ENCODE results near the gene KCND3. TPM values are rescaled to one million over a fixed set of nuclear protein-coding genes. Genes with fewer than 3 reads are reported as not detected.

KCND3 gene
- total and polyA plus RNA-seq, 8 donors, result 2.5 to 18.6 (median 6.9) TPM

DNA sequence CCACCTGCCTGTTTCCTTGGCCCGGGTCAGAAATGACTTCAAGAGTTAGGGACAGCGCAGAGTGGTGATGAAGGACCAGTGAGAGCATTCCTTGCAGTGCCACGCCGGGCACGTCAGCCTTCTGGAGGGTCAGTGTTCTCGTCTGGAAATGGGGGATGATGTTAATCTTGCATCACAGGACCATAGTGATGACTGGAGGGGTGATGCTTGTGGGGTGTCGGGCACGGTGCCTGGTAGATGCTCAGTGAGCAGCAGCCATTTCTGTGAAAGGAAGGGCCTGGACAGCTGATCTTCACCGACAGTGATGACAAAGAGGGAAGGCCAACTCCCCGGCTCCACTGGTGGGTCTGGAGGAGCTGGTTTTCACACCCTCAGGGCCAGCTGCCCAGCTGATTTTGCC, 177.6 kb downstream of the KCND3 start:
- Histone ChIP-seq H3K4me3 (no peak overlapping the region), H3K9me3 (no peaks in the 10 kb centered on the region), H3K27me3 (no peaks in the 10 kb centered on the region), H3K4me1 (no peaks in the 10 kb centered on the region), H3K27ac (no peak overlapping the region), H3K36me3 (no peaks in the 10 kb centered on the region)
- TF ChIP-seq CTCF (IDR thresholded peaks at IDR 0.05), result no peak
- FAIRE-seq, result no peak
- intact Hi-C loops (cut with DNase I), result no loop called here
- ATAC-seq, result no peak
- DNase-seq, result no peak
- 83 to 90% methylated on average over 10 of the region's 10 CpGs for WGBS, 2 donors

DNA sequence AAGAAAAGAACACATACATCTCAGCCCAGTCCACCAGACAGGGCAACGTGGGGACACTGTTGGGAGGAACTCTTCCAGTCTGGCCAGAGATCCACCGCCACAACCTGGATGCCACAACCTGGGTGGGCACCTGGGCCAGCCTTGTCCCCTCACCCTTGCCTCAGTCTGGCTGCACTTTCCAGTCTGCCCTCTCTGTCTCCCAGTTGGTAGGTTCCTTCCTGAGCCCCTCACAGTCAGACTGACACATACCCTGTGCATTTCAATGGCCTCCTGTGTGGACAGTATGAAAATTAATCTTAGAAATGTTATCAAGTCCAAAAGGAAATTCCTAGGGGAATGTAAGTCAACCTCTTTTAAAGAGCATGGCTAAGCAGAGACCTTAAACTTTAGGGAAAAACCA, 184.2 kb downstream of the KCND3 start:
- no peaks in the 10 kb centered on the region for H3K9me3 ChIP-seq
- no peaks in the 10 kb centered on the region for H3K36me3 ChIP-seq
- no peak overlapping the region for H3K4me3 ChIP-seq
- no peak for FAIRE-seq
- H3K27ac ChIP-seq, result no peak overlapping the region
- no peaks in the 10 kb centered on the region for H3K27me3 ChIP-seq
- TF ChIP-seq CTCF (IDR thresholded peaks at IDR 0.05), result no peak
- no peak for DNase-seq
- no peak for ATAC-seq
- 80 to 89% methylated on average over 2 of the region's 2 CpGs for WGBS, 2 donors
- H3K4me1 ChIP-seq, result no peaks in the 10 kb centered on the region
- intact Hi-C loops (cut with DNase I), result no loop called here

DNA sequence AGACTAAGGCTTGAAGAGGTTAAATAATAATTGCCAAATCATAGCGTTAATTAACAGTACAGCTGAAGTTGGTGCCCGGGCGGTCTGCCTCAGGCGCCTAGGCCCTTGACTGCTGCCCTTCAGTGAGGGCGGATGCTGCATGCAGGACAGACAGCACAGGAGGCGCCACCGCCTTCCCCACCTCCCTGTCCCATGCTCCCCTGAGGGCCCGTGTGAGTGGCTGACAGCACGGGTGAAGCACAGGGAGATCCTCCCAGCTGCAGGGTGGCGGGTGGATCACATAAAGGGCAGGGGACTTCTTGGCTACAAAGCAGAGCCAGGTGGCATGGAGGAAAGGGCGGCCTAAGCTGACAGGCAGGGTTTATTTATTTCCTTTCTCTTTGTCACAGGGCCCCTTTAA, 184.7 kb downstream of the KCND3 start:
- intact Hi-C loops (cut with DNase I), result no loop called here
- Histone ChIP-seq H3K36me3 (no peaks in the 10 kb centered on the region), H3K9me3 (no peaks in the 10 kb centered on the region), H3K27me3 (no peaks in the 10 kb centered on the region), H3K27ac (no peak overlapping the region), H3K4me3 (no peak overlapping the region), H3K4me1 (no peaks in the 10 kb centered on the region)
- FAIRE-seq (no peak), DNase-seq (no peak), ATAC-seq (no peak)
- no peak for TF ChIP-seq CTCF (IDR thresholded peaks at IDR 0.05)
- 81 to 82% methylated on average over 11 of the region's 11 CpGs for WGBS, 2 donors

GRCh38 chr1:111803951-111804350, 185.5 kb downstream of the KCND3 start:
- H3K4me3 ChIP-seq, result no peak overlapping the region
- H3K27ac ChIP-seq, result no peak overlapping the region
- H3K27me3 ChIP-seq, result no peaks in the 10 kb centered on the region
- no peaks in the 10 kb centered on the region for H3K36me3 ChIP-seq
- H3K4me1 ChIP-seq, result no peaks in the 10 kb centered on the region
- no peak for TF ChIP-seq CTCF (IDR thresholded peaks at IDR 0.05)
- no peak for ATAC-seq
- 74 to 75% methylated on average over 5 of the region's 5 CpGs for WGBS, 2 donors
- intact Hi-C loops (cut with DNase I), result no loop called here
- FAIRE-seq, result no peak
- DNase-seq, result no peak
- H3K9me3 ChIP-seq, result no peaks in the 10 kb centered on the region

DNA sequence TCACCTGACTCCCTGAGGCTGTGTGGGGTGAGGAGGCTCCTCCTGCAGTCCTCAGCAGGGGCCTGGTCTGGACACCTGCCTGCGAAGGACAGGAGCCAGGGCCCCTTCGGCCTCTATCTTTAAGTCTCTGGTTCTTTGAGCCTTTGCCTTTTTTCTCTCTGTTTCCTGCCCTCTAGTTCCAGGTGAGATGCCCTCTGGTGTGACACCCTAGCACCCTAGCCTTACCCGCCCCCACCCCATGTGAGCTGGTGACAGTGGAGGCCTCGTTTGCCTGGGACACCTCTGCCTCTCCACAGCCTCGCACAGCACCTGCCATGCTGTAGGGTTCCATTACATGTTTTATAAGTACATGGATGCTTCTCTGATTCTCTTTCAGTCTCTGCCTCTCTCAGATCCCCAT, 186.5 kb downstream of the KCND3 start:
- no peak overlapping the region for H3K4me3 ChIP-seq
- intact Hi-C loops (cut with DNase I), result no loop called here
- H3K9me3 ChIP-seq, result no peaks in the 10 kb centered on the region
- no peaks in the 10 kb centered on the region for H3K4me1 ChIP-seq
- no peak for ATAC-seq
- H3K27ac ChIP-seq, result no peak overlapping the region
- no peaks in the 10 kb centered on the region for H3K36me3 ChIP-seq
- DNase-seq, result no peak
- FAIRE-seq, result no peak
- no peaks in the 10 kb centered on the region for H3K27me3 ChIP-seq
- TF ChIP-seq CTCF (IDR thresholded peaks at IDR 0.05), result no peak
- 86% methylated on average over 5 of the region's 5 CpGs for whole genome bisulfite sequencing, 2 donors

All from pancreas (tissue), 10 donors.